Progenitor cell of endocrine pancreas (in vitro differentiated cells): ENCODE measurements around the gene RNF214. TPM values are rescaled to one million over a fixed set of nuclear protein-coding genes. Genes with fewer than 3 reads are reported as not detected.
"Not testable (repeated sequence)": the region's sequence is repeated elsewhere in the genome, so short reads cannot be mapped to it uniquely, and the experiment has no call there.

ENCODE experiments used
- DNase-seq: peaks from one replicate; pipeline ENCODE4 v3.0.0; 2021; ENCODE audit warnings: low spot score; ENCODE audit not compliant: unreplicated experiment
- H3K27ac Mint-ChIP-seq: 2 replicates; pipeline ENCODE4 v1.8.0; 2021; ENCODE audit warnings: mild to moderate bottlenecking, moderate library complexity, mixed read lengths
- H3K27me3 Mint-ChIP-seq: 2 replicates; pipeline ENCODE4 v1.8.0; 2021; ENCODE audit warnings: mixed read lengths
- H3K36me3 Mint-ChIP-seq: 2 replicates; pipeline ENCODE4 v1.8.0; 2022; ENCODE audit warnings: mixed read lengths; ENCODE audit not compliant: insufficient read depth
- H3K4me1 Mint-ChIP-seq: 2 replicates; pipeline ENCODE4 v1.8.0; 2021; ENCODE audit warnings: low read depth, mixed read lengths
- H3K4me3 Mint-ChIP-seq: 2 replicates; pipeline ENCODE4 v1.8.0; 2021; ENCODE audit warnings: low read depth, mild to moderate bottlenecking, moderate library complexity, mixed read lengths
- H3K9me3 Mint-ChIP-seq: 2 replicates; pipeline ENCODE4 v1.8.0; 2021; ENCODE audit warnings: low read depth, mixed read lengths
- CTCF ChIP-seq: fragments of 200-600 bp; sonication (generic); IDR thresholded peaks from one replicate; pipeline ENCODE4 v1.5.0; 2021; ENCODE audit warnings: antibody characterized with exemption, mild to moderate bottlenecking; ENCODE audit not compliant: unreplicated experiment
- total RNA-seq: library from RNA; stranded (reverse); gene quantifications from 2 replicates; pipeline ENCODE4 v1.2.1, GENCODE V29; 2021

Gene RNF214
- total RNA-seq, 1 donor from 2014 or later = 55.8 TPM

GRCh38 chr11:117209351-117210125 lies 22.9 kb upstream of the RNF214 start:
- H3K27ac Mint-ChIP-seq, H3K27me3 Mint-ChIP-seq, H3K9me3 Mint-ChIP-seq, H3K4me1 Mint-ChIP-seq, DNase-seq, H3K4me3 Mint-ChIP-seq: not testable (repeated sequence)
- H3K36me3 Mint-ChIP-seq = peaks cover 18% of the 10 kb centered on the region

- Mint-ChIP-seq H3K27me3 (no peaks in the 10 kb centered on the region), H3K9me3 (no peaks in the 10 kb centered on the region), H3K4me3 (no peak overlapping the region), H3K4me1 (no peaks in the 10 kb centered on the region), H3K36me3 (peaks cover 15% of the 10 kb centered on the region), H3K27ac (no peak overlapping the region)
- no peak for DNase-seq
- no peak for TF ChIP-seq CTCF
Measured at GRCh38 chr11:117210620-117211019, 21.9 kb upstream of the RNF214 start.

GRCh38 chr11:117212697-117213355 lies 19.6 kb upstream of the RNF214 start:
- no peak for DNase-seq
- H3K36me3 Mint-ChIP-seq = peaks cover 19% of the 10 kb centered on the region
- no peak overlapping the region for H3K4me3 Mint-ChIP-seq
- H3K9me3 Mint-ChIP-seq = no peaks in the 10 kb centered on the region
- no peak for TF ChIP-seq CTCF
- H3K27ac Mint-ChIP-seq = no peak overlapping the region
- H3K4me1 Mint-ChIP-seq = no peaks in the 10 kb centered on the region
- no peaks in the 10 kb centered on the region for H3K27me3 Mint-ChIP-seq

- H3K36me3 Mint-ChIP-seq = peaks cover 20% of the 10 kb centered on the region
- no peaks in the 10 kb centered on the region for H3K4me1 Mint-ChIP-seq
- no peaks in the 10 kb centered on the region for H3K9me3 Mint-ChIP-seq
- no peak for DNase-seq
- TF ChIP-seq CTCF = no peak
- H3K4me3 Mint-ChIP-seq = no peak overlapping the region
- no peaks in the 10 kb centered on the region for H3K27me3 Mint-ChIP-seq
- no peak overlapping the region for H3K27ac Mint-ChIP-seq
Measured at GRCh38 chr11:117214404-117215110, 17.9 kb upstream of the RNF214 start.

GRCh38 chr11:117217141-117218084 lies 15.1 kb upstream of the RNF214 start:
- Mint-ChIP-seq H3K27ac (no peak overlapping the region), H3K4me3 (no peak overlapping the region), H3K27me3 (no peaks in the 10 kb centered on the region), H3K9me3 (no peaks in the 10 kb centered on the region), H3K4me1 (no peaks in the 10 kb centered on the region), H3K36me3 (peaks cover 15% of the 10 kb centered on the region)
- no peak for TF ChIP-seq CTCF
- DNase-seq = no peak
